Heart left ventricle (tissue), 13 donors: ENCODE results near the gene OR52K2.

Source experiments
- CTCF ChIP-seq, 12 donors: fragments of 200-600 bp; sonication (generic) in 4 of 12; IDR thresholded peaks; one replicate each; pipeline versions ENCODE4 v1.5.0 to v1.8.0; 2018 to 2022; ENCODE audit warnings: antibody characterized with exemption in 12 of 12, mild to moderate bottlenecking in 5 of 12
- POLR2A ChIP-seq, 2 donors: fragments of 450-650 bp; IDR thresholded peaks; one replicate each; pipeline ENCODE4 v1.6.1; 2017; ENCODE audit warnings: antibody characterized with exemption in 2 of 2, mild to moderate bottlenecking in 2 of 2, moderate library complexity in 2 of 2
- donor health status: ischemic (EF 13 %, LVEDD 7.1; RV severe dilation, severe dysfunction).
- donor health status: DM: no; HTN: yes; CAD: no.
- donor health status: DM: no; HTN: no; CAD: no.
- donor health status: ischemic (EF 25% LVEDD 6.9; RV normal size, moderate dysfunction).
- donor health status: ischemic (EF 25% LVEDD 5.7; RV mildly dilated, moderate dysfunction).
- donor health status: ischemic (EF 35%, LVEDD 5.7; RV mildly dilated, moderate dysfunction).
- donor health status: nonischemic (EF 11% LVEDD 7.7; RV severe dilation, severe dysfunction).
- donor health status: DM: yes; HTN: yes; CAD: no.
- donor health status: PGD.
- donor health status: ischemic (EF 29% LVEDD 5.4; RV normal size, mild dysfunction).
- donor health status: nonischemic (EF 23%, LVEDD 6.1; RV moderate dilation, normal function).

DNA sequence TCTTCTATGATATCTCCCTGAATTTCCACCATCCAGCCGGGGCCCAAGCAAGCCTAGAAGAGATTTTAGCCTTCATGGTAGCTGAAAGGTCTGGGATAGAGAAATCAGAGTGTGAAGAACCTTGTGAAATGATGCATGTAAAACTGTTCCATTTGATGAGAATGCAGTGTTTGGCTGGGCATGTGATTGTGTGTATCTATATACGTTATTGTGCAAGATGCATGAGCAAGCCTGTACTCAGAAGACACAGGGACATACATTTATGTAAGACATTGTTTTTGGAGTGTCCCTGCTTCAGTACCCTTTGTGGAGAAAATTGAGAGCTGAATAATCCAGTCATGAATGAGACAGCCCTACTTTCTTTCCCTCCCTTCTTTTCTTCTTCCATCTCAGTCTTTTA is 15.2 kb upstream of the OR52K2 start:
- TF ChIP-seq CTCF (IDR thresholded peaks at IDR 0.05) (no peak), POLR2A (IDR thresholded peaks at IDR 0.05) (no peak)
